Astrocyte (in vitro differentiated cells and primary cell): Measurements from ENCODE around the gene PIK3R2. TPM values are rescaled to one million over a fixed set of nuclear protein-coding genes. Genes with fewer than 3 reads are reported as not detected.

Source experiments
- DNase-seq: peaks from one replicate; pipeline ENCODE4 v3.0.0-alpha.2; 2010; ENCODE audit warnings: low read depth
- FAIRE-seq: peaks from 2 replicates; lab custom pipeline; 2011; peaks lifted over from hg19 to GRCh38; lab: Jason Lieb, UNC
- H2AFZ ChIP-seq: 2 replicates; pipeline ENCODE4 v1.6.0; 2012; ENCODE audit warnings: low read depth, low read length, inconsistent platforms
- H3K27ac ChIP-seq: 2 replicates; pipeline ENCODE4 v1.5.1; 2011; ENCODE audit warnings: low read depth, low read length, inconsistent platforms
- H3K27me3 ChIP-seq: 2 replicates; pipeline ENCODE4 v1.6.0; 2011; ENCODE audit warnings: low read length, inconsistent platforms; ENCODE audit not compliant: insufficient read depth
- H3K36me3 ChIP-seq: 2 replicates; pipeline ENCODE4 v1.5.1; 2011; ENCODE audit warnings: low read length, inconsistent platforms; ENCODE audit not compliant: insufficient read depth
- H3K4me1 ChIP-seq: 2 replicates; pipeline ENCODE4 v1.5.1; 2011; ENCODE audit warnings: low read length, inconsistent platforms; ENCODE audit not compliant: insufficient read depth
- H3K4me2 ChIP-seq: 2 replicates; pipeline ENCODE4 v1.6.0; 2012; ENCODE audit warnings: low read length, inconsistent platforms
- H3K4me3 ChIP-seq: 2 replicates; pipeline ENCODE4 v1.5.1; 2011; ENCODE audit warnings: low read depth, mild to moderate bottlenecking, low read length, inconsistent platforms; ENCODE audit not compliant: insufficient read depth
- H3K79me2 ChIP-seq: 2 replicates; pipeline ENCODE4 v1.6.0; 2012; ENCODE audit warnings: mild to moderate bottlenecking, low read length, inconsistent platforms; ENCODE audit not compliant: insufficient read depth
- H3K9ac ChIP-seq: 2 replicates; pipeline ENCODE4 v1.6.0; 2012; ENCODE audit warnings: mild to moderate bottlenecking, low read length, inconsistent platforms
- H3K9me3 ChIP-seq: 2 replicates; pipeline ENCODE4 v1.5.1; 2012; ENCODE audit warnings: low read depth, mild to moderate bottlenecking, low read length, inconsistent platforms; ENCODE audit not compliant: insufficient read depth
- H4K20me1 ChIP-seq: 2 replicates; pipeline ENCODE4 v1.6.0; 2012; ENCODE audit warnings: low read length, inconsistent platforms; ENCODE audit not compliant: insufficient read depth
- H3K27ac Mint-ChIP-seq: one replicate; pipeline ENCODE4 v1.8.0; 2021; ENCODE audit warnings: mild to moderate bottlenecking, mixed read lengths; ENCODE audit not compliant: unreplicated experiment
- H3K27me3 Mint-ChIP-seq: one replicate; pipeline ENCODE4 v1.8.0; 2021; ENCODE audit warnings: low read depth, mixed read lengths; ENCODE audit not compliant: unreplicated experiment
- H3K36me3 Mint-ChIP-seq: one replicate; pipeline ENCODE4 v1.8.0; 2021; ENCODE audit warnings: low read depth, mixed read lengths; ENCODE audit not compliant: unreplicated experiment
- H3K4me1 Mint-ChIP-seq: one replicate; pipeline ENCODE4 v1.8.0; 2021; ENCODE audit warnings: low read depth, mixed read lengths; ENCODE audit not compliant: unreplicated experiment
- H3K4me3 Mint-ChIP-seq: one replicate; pipeline ENCODE4 v1.8.0; 2021; ENCODE audit warnings: mild to moderate bottlenecking, moderate library complexity, mixed read lengths; ENCODE audit not compliant: unreplicated experiment
- H3K9me3 Mint-ChIP-seq: one replicate; pipeline ENCODE4 v1.8.0; 2021; ENCODE audit warnings: mild to moderate bottlenecking, mixed read lengths; ENCODE audit not compliant: unreplicated experiment
- CTCF ChIP-seq: IDR thresholded peaks from 2 replicates; pipeline ENCODE4 v1.5.1; 2011; ENCODE audit warnings: low read depth, mild to moderate bottlenecking, inconsistent platforms, low read length, moderate library complexity; ENCODE audit not compliant: insufficient read depth
- EZH2 ChIP-seq: IDR thresholded peaks from 2 replicates; pipeline ENCODE4 v1.6.1; 2012; ENCODE audit warnings: mild to moderate bottlenecking, low read length, inconsistent platforms; ENCODE audit not compliant: insufficient read depth
- total RNA-seq: library from RNA; stranded (reverse); gene quantifications from 2 replicates; pipeline ENCODE4 v1.2.1, GENCODE V29; 2021

The PIK3R2 gene
- total RNA-seq, 1 donor from 2014 or later = 58.4 TPM

GRCh38 chr19:18123819-18124218 lies 29.1 kb upstream of the PIK3R2 start:
- Histone ChIP-seq H3K4me2 (no peak overlapping the region), H3K27ac (no peak overlapping the region), H4K20me1 (peaks cover 8% of the 10 kb centered on the region), H3K27me3 (no peaks in the 10 kb centered on the region), H3K9me3 (no peaks in the 10 kb centered on the region), H3K9ac (no peak overlapping the region), H3K36me3 (no peaks in the 10 kb centered on the region), H2AFZ (no peak overlapping the region), H3K79me2 (peaks cover 4% of the 10 kb centered on the region), H3K4me1 (peaks cover under 1% of the 10 kb centered on the region), H3K4me3 (no peak overlapping the region)
- Mint-ChIP-seq H3K4me1 (no peaks in the 10 kb centered on the region), H3K4me3 (no peak overlapping the region), H3K9me3 (no peaks in the 10 kb centered on the region), H3K27me3 (peaks cover 3% of the 10 kb centered on the region), H3K36me3 (peaks cover 19% of the 10 kb centered on the region), H3K27ac (no peak overlapping the region)
- no peak for DNase-seq
- no peak for TF ChIP-seq EZH2
- no peak for TF ChIP-seq CTCF
- no peak for FAIRE-seq

GRCh38 chr19:18126097-18126496 lies 26.9 kb upstream of the PIK3R2 start:
- no peaks in the 10 kb centered on the region for H3K27me3 ChIP-seq
- H3K4me2 ChIP-seq = no peak overlapping the region
- no peak for DNase-seq
- H3K27ac Mint-ChIP-seq = no peak overlapping the region
- H3K4me3 ChIP-seq = no peak overlapping the region
- no peaks in the 10 kb centered on the region for H3K79me2 ChIP-seq
- no peak overlapping the region for H2AFZ ChIP-seq
- no peaks in the 10 kb centered on the region for H4K20me1 ChIP-seq
- peaks cover 16% of the 10 kb centered on the region for H3K36me3 Mint-ChIP-seq
- no peak for FAIRE-seq
- H3K27ac ChIP-seq = no peak overlapping the region
- peaks cover 5% of the 10 kb centered on the region for H3K9me3 Mint-ChIP-seq
- H3K9ac ChIP-seq = no peak overlapping the region
- H3K4me1 ChIP-seq = no peaks in the 10 kb centered on the region
- H3K27me3 Mint-ChIP-seq = no peaks in the 10 kb centered on the region
- no peaks in the 10 kb centered on the region for H3K4me1 Mint-ChIP-seq
- no peaks in the 10 kb centered on the region for H3K36me3 ChIP-seq
- no peaks in the 10 kb centered on the region for H3K9me3 ChIP-seq
- H3K4me3 Mint-ChIP-seq = no peak overlapping the region
- no peak for TF ChIP-seq EZH2
- no peak for TF ChIP-seq CTCF

DNA sequence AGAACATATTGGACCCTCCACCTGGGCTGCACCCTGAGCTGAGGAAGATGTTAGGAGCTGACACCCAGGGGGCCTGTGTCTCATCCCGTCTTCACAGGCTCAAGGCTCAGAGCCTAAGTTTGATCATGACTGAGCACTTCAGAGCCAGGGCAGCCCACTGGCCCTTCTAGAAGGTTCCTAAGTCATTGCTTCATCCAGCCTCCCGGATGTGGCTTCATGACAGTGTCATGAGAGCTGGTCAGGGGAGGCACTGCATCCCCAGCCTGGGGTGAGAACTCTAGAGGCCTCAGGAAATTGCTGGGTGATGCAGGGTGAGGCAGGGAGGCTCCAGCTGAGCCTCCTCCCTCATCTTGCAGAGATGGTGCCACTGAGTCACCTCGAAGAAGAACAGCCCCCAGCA lies 24.9 kb upstream of the PIK3R2 start:
- Mint-ChIP-seq H3K27me3 (no peaks in the 10 kb centered on the region), H3K27ac (no peak overlapping the region), H3K4me3 (no peak overlapping the region), H3K4me1 (no peaks in the 10 kb centered on the region), H3K36me3 (peaks cover 22% of the 10 kb centered on the region), H3K9me3 (peaks cover 5% of the 10 kb centered on the region)
- H3K4me2 ChIP-seq = no peak overlapping the region
- no peaks in the 10 kb centered on the region for H3K4me1 ChIP-seq
- FAIRE-seq (no peak), DNase-seq (no peak)
- TF ChIP-seq EZH2 = no peak
- TF ChIP-seq CTCF = no peak
- H3K4me3 ChIP-seq = no peak overlapping the region
- no peaks in the 10 kb centered on the region for H3K36me3 ChIP-seq
- H3K27me3 ChIP-seq = no peaks in the 10 kb centered on the region
- H3K9ac ChIP-seq = no peak overlapping the region
- H4K20me1 ChIP-seq = no peaks in the 10 kb centered on the region
- H3K79me2 ChIP-seq = no peaks in the 10 kb centered on the region
- H2AFZ ChIP-seq = no peak overlapping the region
- H3K9me3 ChIP-seq = no peaks in the 10 kb centered on the region
- no peak overlapping the region for H3K27ac ChIP-seq
